GM12891 (cell line): ENCODE results near the gene NINJ2.

Experiments
- PAX5 ChIP-seq: IDR thresholded peaks from 2 replicates; pipeline ENCODE4 v1.6.1; 2011; ENCODE audit warnings: low read length, moderate library complexity, mild to moderate bottlenecking; ENCODE audit not compliant: insufficient read depth, severe bottlenecking
- POLR2A ChIP-seq: IDR thresholded peaks from 2 replicates; pipeline ENCODE4 v1.6.1; 2011; ENCODE audit warnings: low read depth, low read length, control low read depth
- POLR2AphosphoS5 ChIP-seq: IDR thresholded peaks from 2 replicates; pipeline ENCODE4 v1.6.1; 2011; ENCODE audit warnings: low read depth, low read length, control low read depth
- POU2F2 ChIP-seq: IDR thresholded peaks from 2 replicates; pipeline ENCODE4 v1.6.1; 2011; ENCODE audit warnings: low read depth, mild to moderate bottlenecking, control low read depth, low read length, moderate library complexity
- SPI1 ChIP-seq: IDR thresholded peaks from 2 replicates; pipeline ENCODE4 v1.6.1; 2011; ENCODE audit warnings: low read depth, low read length, control low read depth
- TAF1 ChIP-seq: IDR thresholded peaks from 2 replicates; pipeline ENCODE4 v1.6.1; 2011; ENCODE audit warnings: low read depth, low read length, control low read depth

- TF ChIP-seq POLR2AphosphoS5 (no peak), TAF1 (no peak), POLR2A (no peak), SPI1 (no peak), PAX5 (no peak), POU2F2 (no peak)
Observed at GRCh38 chr12:586318-587071, 76.8 kb downstream of the NINJ2 start.
